A673 (cell line): ENCODE results near the gene CD4. TPM values are rescaled to one million over a fixed set of nuclear protein-coding genes. Genes with fewer than 3 reads are reported as not detected.

Experiments
- BruUV-seq: library from RNA; stranded (reverse); fragments of 400-500 nt; replicated peaks from 2 replicates; lab custom pipeline; 2021; lab: Mats Ljungman, UMichigan
- CTCF ChIA-PET: fragments of 300-600 bp; sonication (Branson Sonifier 250); formaldehyde crosslinking; loops from one replicate; lab custom pipeline; 2022; ENCODE audit warnings: antibody characterized with exemption; lab: Charles Lee
- POLR2A ChIA-PET: fragments of 300-600 bp; sonication (Branson Sonifier 250); formaldehyde crosslinking; loops from one replicate; lab custom pipeline; 2022; ENCODE audit warnings: antibody characterized with exemption; ENCODE audit not compliant: low non-redundant PET; lab: Charles Lee
- DNase-seq: peaks from one replicate; pipeline ENCODE4 v3.0.0-alpha.2; 2015; ENCODE audit warnings: low spot score
- H3K27ac ChIP-seq: fragments of 200-600 bp; sonication (generic); 2 replicates; pipeline ENCODE4 v1.5.1; 2016; ENCODE audit warnings: mixed run types, low read depth, mild to moderate bottlenecking, mixed read lengths, antibody characterized with exemption, low read length; ENCODE audit not compliant: poor library complexity, severe bottlenecking
- H3K27me3 ChIP-seq: fragments of 200-600 bp; sonication (generic); replicated peaks from 2 replicates; pipeline ENCODE4 v1.6.1; 2017; ENCODE audit warnings: mixed run types, low read depth, mild to moderate bottlenecking, mixed read lengths, antibody characterized with exemption, low read length; ENCODE audit not compliant: insufficient read depth, poor library complexity
- H3K36me3 ChIP-seq: fragments of 200-600 bp; sonication (generic); 2 replicates; pipeline ENCODE4 v1.6.1; 2016; ENCODE audit warnings: mixed run types, mild to moderate bottlenecking, mixed read lengths, antibody characterized with exemption, low read length; ENCODE audit not compliant: insufficient read depth, poor library complexity, severe bottlenecking
- H3K4me1 ChIP-seq: fragments of 200-600 bp; sonication (generic); 2 replicates; pipeline ENCODE4 v1.6.1; 2017; ENCODE audit warnings: mixed run types, mild to moderate bottlenecking, mixed read lengths, antibody characterized with exemption, low read length; ENCODE audit not compliant: insufficient read depth, poor library complexity, severe bottlenecking
- H3K4me3 ChIP-seq: fragments of 200-600 bp; sonication (generic); 2 replicates; pipeline ENCODE4 v1.5.1; 2016; ENCODE audit warnings: low read depth, mixed run types, mild to moderate bottlenecking, mixed read lengths, low read length; ENCODE audit not compliant: poor library complexity, severe bottlenecking
- H3K9me3 ChIP-seq: fragments of 200-600 bp; sonication (generic); 2 replicates; pipeline ENCODE4 v1.6.1; 2016; ENCODE audit warnings: mixed run types, low read depth, mild to moderate bottlenecking, mixed read lengths, antibody characterized with exemption, low read length; ENCODE audit not compliant: poor library complexity, severe bottlenecking
- CTCF ChIP-seq: fragments of 300-800, 200-600 bp; sonication (generic); conservative IDR thresholded peaks from 2 replicates; pipeline ENCODE4 v1.5.1; 2017; ENCODE audit warnings: low read depth, mild to moderate bottlenecking, antibody characterized with exemption, low read length, moderate library complexity, mixed read lengths
- EZH2 ChIP-seq: fragments of 200-600 bp; sonication (generic); IDR thresholded peaks from 2 replicates; pipeline ENCODE4 v1.6.1; 2017; ENCODE audit warnings: borderline replicate concordance, low read depth, mild to moderate bottlenecking, mixed read lengths, antibody characterized with exemption, low read length; ENCODE audit not compliant: poor library complexity, severe bottlenecking
- intact Hi-C: fragments of 100-400 bp; cut with micrococcal nuclease; formaldehyde crosslinking; loops from one replicate; pipeline ENCODE4 v1.10.0; 2022; ENCODE audit not compliant: unreplicated experiment
- total RNA-seq: library from RNA; stranded (reverse); gene quantifications from 2 replicates; pipeline ENCODE4 v1.2.3, GENCODE V29; 2021

The CD4 gene
- total RNA-seq, 1 experiment from 2014 or later = not detected

DNA sequence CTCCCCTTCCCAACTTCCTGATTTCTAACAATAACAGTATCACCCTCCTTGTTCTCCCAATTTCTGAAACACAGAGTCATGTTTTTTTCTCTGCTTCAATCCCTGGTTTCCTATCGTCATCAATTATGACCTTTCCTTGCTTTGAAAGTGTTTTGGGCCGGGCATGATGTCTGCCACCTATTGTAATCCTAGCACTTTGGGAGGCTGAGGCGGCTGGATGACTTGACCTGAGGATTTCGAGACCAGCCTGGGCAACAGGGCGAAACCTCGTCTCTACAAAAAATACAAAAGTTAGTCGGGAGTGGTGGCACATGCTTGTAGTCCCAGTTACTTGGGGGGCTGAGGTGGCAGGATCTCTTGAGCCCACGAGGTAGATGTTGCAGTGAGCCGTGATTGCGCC, 19.7 kb downstream of the CD4 start:
- CTCF ChIA-PET = no interaction called here
- no peak for DNase-seq
- H3K4me1 ChIP-seq = no peaks in the 10 kb centered on the region

GRCh38 chr12:6810758-6811157, 21.4 kb downstream of the CD4 start:
- intact Hi-C loops = no loop called here
- no peak overlapping the region for H3K4me3 ChIP-seq
- ChIA-PET CTCF (interaction anchor here (0.7 kb wide), 1 partner anchor 177 kb away, joined by 10 read pairs; no protein-coding TSS in a partner anchor), POLR2A (no interaction called here)
- DNase-seq = no peak
- no TSS peak for BruUV-seq
- H3K36me3 ChIP-seq = no peaks in the 10 kb centered on the region
- TF ChIP-seq EZH2 (no peak), CTCF (no peak)
- H3K9me3 ChIP-seq = no peaks in the 10 kb centered on the region
- no peak overlapping the region for H3K27ac ChIP-seq
- H3K27me3 ChIP-seq = no peaks in the 10 kb centered on the region
- H3K4me1 ChIP-seq = no peaks in the 10 kb centered on the region

More for the DNA sequence above, 19.7 kb downstream of the CD4 start:
- Histone ChIP-seq H3K9me3 (no peaks in the 10 kb centered on the region), H3K27me3 (no peaks in the 10 kb centered on the region), H3K4me3 (no peak overlapping the region), H3K36me3 (no peaks in the 10 kb centered on the region), H3K27ac (no peak overlapping the region)
- BruUV-seq = no TSS peak
- intact Hi-C loops = no loop called here
- POLR2A ChIA-PET = no interaction called here
- TF ChIP-seq EZH2 = no peak
- no peak for TF ChIP-seq CTCF

DNA sequence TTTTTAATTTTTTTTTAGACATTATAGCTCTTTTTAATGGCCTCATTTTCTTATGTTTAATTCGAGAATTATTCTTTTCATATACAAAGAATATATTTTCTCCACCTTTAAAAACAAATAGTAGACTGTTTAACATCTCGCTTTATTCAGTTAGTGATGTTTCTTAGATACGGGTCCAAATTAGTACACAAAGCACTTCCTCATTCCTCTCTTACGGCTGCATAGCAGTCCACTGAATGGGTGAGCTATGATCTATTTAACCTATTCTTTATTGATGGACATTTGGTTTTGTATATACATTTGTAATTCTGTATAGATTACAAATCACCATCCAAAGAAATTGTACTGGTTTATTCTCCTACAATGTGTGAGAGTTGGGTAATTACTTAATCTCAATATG, 24.0 kb downstream of the CD4 start:
- POLR2A ChIA-PET = no interaction called here
- no peak for DNase-seq
- intact Hi-C loops = no loop called here
- H3K36me3 ChIP-seq = no peaks in the 10 kb centered on the region
- H3K4me1 ChIP-seq = no peaks in the 10 kb centered on the region
- CTCF ChIA-PET = interaction anchor here (0.6 to 0.7 kb wide), 2 partner anchors 21 to 120 kb away, joined by 3 to 5 read pairs; no protein-coding TSS in a partner anchor
- TF ChIP-seq EZH2 (no peak), CTCF (no peak)
- H3K4me3 ChIP-seq = no peak overlapping the region
- H3K27me3 ChIP-seq = no peaks in the 10 kb centered on the region
- H3K9me3 ChIP-seq = no peaks in the 10 kb centered on the region
- no TSS peak for BruUV-seq
- no peak overlapping the region for H3K27ac ChIP-seq
